ENCODE results near the gene OVCA2.

Gene OVCA2

GRCh38 chr17:2082003-2082781 lies 40.4 kb downstream of the OVCA2 start:
- DNase-seq = no peak

- peak in 5 of 56 donors; percentile 18 to 35 (median 30) for DNase-seq
These were observed 41.8 kb downstream of the OVCA2 start for GRCh38 chr17:2083613-2084035.

GRCh38 chr17:2084036-2084765 lies 42.4 kb downstream of the OVCA2 start:
- DNase-seq = no peak

- no peak for DNase-seq
These were observed 43.2 kb downstream of the OVCA2 start for GRCh38 chr17:2084766-2085647.

GRCh38 chr17:2085648-2085949 lies 43.8 kb downstream of the OVCA2 start:
- DNase-seq = no peak

- no peak for DNase-seq
These were observed 44.5 kb downstream of the OVCA2 start for GRCh38 chr17:2086306-2086705.

GRCh38 chr17:2087597-2088211 lies 45.9 kb downstream of the OVCA2 start:
- peak in 1 of 56 donors; percentile 27 for DNase-seq

- no peak for DNase-seq
These were observed 47.2 kb downstream of the OVCA2 start for GRCh38 chr17:2089021-2089422.

- no peak for DNase-seq
These were observed 48.4 kb downstream of the OVCA2 start for GRCh38 chr17:2090210-2090641.

- DNase-seq = peak in 5 of 56 donors; percentile 9 to 24 (median 18)
These were observed 49.1 kb downstream of the OVCA2 start for GRCh38 chr17:2090804-2091534.

GRCh38 chr17:2092253-2092652 lies 50.4 kb downstream of the OVCA2 start:
- no peak for DNase-seq
